ENCODE measurements around the gene DHX34. TPM values are rescaled to one million over a fixed set of nuclear protein-coding genes. Genes with fewer than 3 reads are reported as not detected.

DHX34 gene
- total and polyA plus RNA-seq, 4 donors, result 3.1 to 11.6 (median 6.1) TPM

- TF ChIP-seq REST (IDR thresholded peaks at IDR 0.05) (no peak), HNF4G (IDR thresholded peaks at IDR 0.05) (no peak), GABPA (IDR thresholded peaks at IDR 0.05 in 1 of 2, conservative IDR thresholded peaks at IDR 0.05 in 1 of 2) (no peak), EGR1 (IDR thresholded peaks at IDR 0.05; ENCODE audit: low read depth in 2 of 2) (no peak), ATF3 (IDR thresholded peaks at IDR 0.05) (no peak), ZBTB33 (IDR thresholded peaks at IDR 0.05) (no peak), TAF1 (conservative IDR thresholded peaks at IDR 0.05) (no peak), FOXA2 (IDR thresholded peaks at IDR 0.05) (no peak), RXRA (IDR thresholded peaks at IDR 0.05) (no peak), JUND (IDR thresholded peaks at IDR 0.05) (no peak), FOXA1 (IDR thresholded peaks at IDR 0.05) (no peak), MAX (IDR thresholded peaks at IDR 0.05) (no peak), SP1 (IDR thresholded peaks at IDR 0.05) (no peak), YY1 (IDR thresholded peaks at IDR 0.05) (no peak), NR2F2 (IDR thresholded peaks at IDR 0.05) (no peak), RAD21 (IDR thresholded peaks at IDR 0.05) (no peak), CTCF (IDR thresholded peaks at IDR 0.05; ENCODE audit: low read depth, low read length, missing input control) (no peak)
- H3K27ac ChIP-seq (ENCODE audit: low read depth in 1 of 2, low read length in 2 of 2), result no peak overlapping the region
- no peaks in the 10 kb centered on the region for H3K36me3 ChIP-seq (ENCODE audit: control insufficient read depth in 4 of 4, insufficient read depth in 3 of 4, low read depth in 1 of 4, low read length in 3 of 4)
- H3K27me3 ChIP-seq (ENCODE audit: control insufficient read depth in 4 of 4, insufficient read depth in 4 of 4, low read length in 3 of 4), result peaks cover 0 to 7% (median 2%) of the 10 kb centered on the region in 4 donors
- WGBS, result 90% methylated on average over 14 of the region's 14 CpGs
- no peak overlapping the region for H3K9ac ChIP-seq (ENCODE audit: low read depth in 1 of 2, low read length in 2 of 2)
- H3K9me3 ChIP-seq (ENCODE audit: control insufficient read depth in 4 of 4, low read length in 3 of 4), result no peaks in the 10 kb centered on the region
- no peaks in the 10 kb centered on the region for H3K4me1 ChIP-seq (ENCODE audit: control insufficient read depth in 4 of 4, insufficient read depth in 4 of 4, low read length in 3 of 4)
- no peak for DNase-seq (ENCODE audit: low spot score)
- no peak overlapping the region for H3K4me3 ChIP-seq (ENCODE audit: low read depth in 1 of 3, low read length in 3 of 3)
Observed at GRCh38 chr19:47408156-47408938, 59.2 kb downstream of the DHX34 start.
